Glutamatergic neuron (in vitro differentiated cells): ENCODE results near the gene VPS11. TPM values are rescaled to one million over a fixed set of nuclear protein-coding genes. Genes with fewer than 3 reads are reported as not detected.
"Not testable (repeated sequence)": the region's sequence is repeated elsewhere in the genome, so short reads cannot be mapped to it uniquely, and the experiment has no call there.

ENCODE experiments used
- DNase-seq: peaks from one replicate; pipeline ENCODE4 v3.0.0; 2022
- H3K27ac Mint-ChIP-seq: one replicate; pipeline ENCODE4 v1.8.0; 2020; ENCODE audit warnings: mild to moderate bottlenecking, mixed read lengths, inconsistent platforms; ENCODE audit not compliant: unreplicated experiment
- H3K27me3 Mint-ChIP-seq: one replicate; pipeline ENCODE4 v1.8.0; 2020; ENCODE audit warnings: mild to moderate bottlenecking, moderate library complexity, mixed read lengths, inconsistent platforms; ENCODE audit not compliant: unreplicated experiment
- H3K36me3 Mint-ChIP-seq: one replicate; pipeline ENCODE4 v1.8.0; 2020; ENCODE audit warnings: mild to moderate bottlenecking, mixed read lengths, inconsistent platforms; ENCODE audit not compliant: unreplicated experiment
- H3K4me1 Mint-ChIP-seq: one replicate; pipeline ENCODE4 v1.8.0; 2020; ENCODE audit warnings: mild to moderate bottlenecking, low read depth, mixed read lengths, inconsistent platforms; ENCODE audit not compliant: unreplicated experiment
- H3K4me3 Mint-ChIP-seq: one replicate; pipeline ENCODE4 v1.8.0; 2020; ENCODE audit warnings: mild to moderate bottlenecking, mixed read lengths, inconsistent platforms; ENCODE audit not compliant: unreplicated experiment
- H3K9me3 Mint-ChIP-seq: one replicate; pipeline ENCODE4 v1.8.0; 2020; ENCODE audit warnings: mild to moderate bottlenecking, moderate library complexity, mixed read lengths, inconsistent platforms; ENCODE audit not compliant: unreplicated experiment
- CTCF ChIP-seq: fragments of 200-600 bp; sonication (generic); IDR thresholded peaks from one replicate; pipeline ENCODE4 v1.5.0; 2021; ENCODE audit not compliant: partially characterized antibody, unreplicated experiment
- total RNA-seq: library from RNA; stranded (reverse); fragmentation: NEBNext Ultra II Directional; extraction: Animal tissue kit (Norgen Biotek cat#: 25700); gene quantifications from one replicate; pipeline ENCODE4 v1.2.1, GENCODE V29; 2021; ENCODE audit not compliant: unreplicated experiment

VPS11 gene
- total RNA-seq, 1 donor from 2014 or later, result 32.7 TPM

GRCh38 chr11:119057000-119057769 is 10.4 kb upstream of the VPS11 start, which contains the start of gene HYOU1:
TSS of gene HYOU1 (minus strand) at chr11:119057205. CDS start at chr11:119056160, 1,045 bp downstream.
- H3K4me3 Mint-ChIP-seq, result peak within 1 kb of the TSS; percentile 95
- H3K36me3 Mint-ChIP-seq, result no peaks in the 10 kb centered on the region
- peak within 1 kb of the TSS; percentile 90 for H3K27ac Mint-ChIP-seq
- TF ChIP-seq CTCF, result peak; percentile 16
- H3K27me3 Mint-ChIP-seq, result peaks cover 8% of the 10 kb centered on the region
- H3K9me3 Mint-ChIP-seq, result peaks cover 6% of the 10 kb centered on the region
- peak; percentile 100 for DNase-seq
- H3K4me1 Mint-ChIP-seq, result peaks cover 10% of the 10 kb centered on the region

- H3K27me3 Mint-ChIP-seq, result peaks cover 11% of the 10 kb centered on the region
- peaks cover 10% of the 10 kb centered on the region for H3K4me1 Mint-ChIP-seq
- H3K27ac Mint-ChIP-seq, result peak overlapping the region; percentile 80
- H3K36me3 Mint-ChIP-seq, H3K9me3 Mint-ChIP-seq, DNase-seq: not testable (repeated sequence)
- peak overlapping the region; percentile 57 for H3K4me3 Mint-ChIP-seq
These were observed 8.5 kb upstream of the VPS11 start for GRCh38 chr11:119059128-119059527.

GRCh38 chr11:119061256-119061655 is 6.4 kb upstream of the VPS11 start:
- Mint-ChIP-seq H3K36me3 (no peaks in the 10 kb centered on the region), H3K4me1 (peaks cover 4% of the 10 kb centered on the region), H3K27ac (no peak overlapping the region), H3K9me3 (no peaks in the 10 kb centered on the region), H3K4me3 (no peak overlapping the region), H3K27me3 (peaks cover 8% of the 10 kb centered on the region)
- no peak for DNase-seq
- TF ChIP-seq CTCF, result no peak

GRCh38 chr11:119062779-119063178 is 4.8 kb upstream of the VPS11 start:
- H3K27me3 Mint-ChIP-seq, result peaks cover 5% of the 10 kb centered on the region
- peaks cover 3% of the 10 kb centered on the region for H3K9me3 Mint-ChIP-seq
- no peak for TF ChIP-seq CTCF
- no peaks in the 10 kb centered on the region for H3K36me3 Mint-ChIP-seq
- H3K27ac Mint-ChIP-seq, result no peak overlapping the region
- H3K4me3 Mint-ChIP-seq, result no peak overlapping the region
- peaks cover 6% of the 10 kb centered on the region for H3K4me1 Mint-ChIP-seq
- DNase-seq, result no peak

GRCh38 chr11:119065369-119065768 is 2.2 kb upstream of the VPS11 start:
- no peak overlapping the region for H3K4me3 Mint-ChIP-seq
- H3K27ac Mint-ChIP-seq, result no peak overlapping the region
- H3K9me3 Mint-ChIP-seq, result peaks cover 6% of the 10 kb centered on the region
- TF ChIP-seq CTCF, result peak; percentile 27
- peaks cover 3% of the 10 kb centered on the region for H3K4me1 Mint-ChIP-seq
- H3K27me3 Mint-ChIP-seq, result peaks cover 2% of the 10 kb centered on the region
- DNase-seq, result no peak
- no peaks in the 10 kb centered on the region for H3K36me3 Mint-ChIP-seq
